GM12801 (cell line): ENCODE data around the gene AGPAT3.

Source experiments
- TF ChIP-seq, protein P1 (sequence below): IDR thresholded peaks from one replicate; pipeline ENCODE4 v1.5.1; 2011; ENCODE audit warnings: control low read depth; ENCODE audit not compliant: insufficient read length; ENCODE audit errors: extremely low read depth

Gene AGPAT3

GRCh38 chr21:43979654-43980053 lies 114.6 kb downstream of the AGPAT3 start:
- TF ChIP-seq, protein P1, sequence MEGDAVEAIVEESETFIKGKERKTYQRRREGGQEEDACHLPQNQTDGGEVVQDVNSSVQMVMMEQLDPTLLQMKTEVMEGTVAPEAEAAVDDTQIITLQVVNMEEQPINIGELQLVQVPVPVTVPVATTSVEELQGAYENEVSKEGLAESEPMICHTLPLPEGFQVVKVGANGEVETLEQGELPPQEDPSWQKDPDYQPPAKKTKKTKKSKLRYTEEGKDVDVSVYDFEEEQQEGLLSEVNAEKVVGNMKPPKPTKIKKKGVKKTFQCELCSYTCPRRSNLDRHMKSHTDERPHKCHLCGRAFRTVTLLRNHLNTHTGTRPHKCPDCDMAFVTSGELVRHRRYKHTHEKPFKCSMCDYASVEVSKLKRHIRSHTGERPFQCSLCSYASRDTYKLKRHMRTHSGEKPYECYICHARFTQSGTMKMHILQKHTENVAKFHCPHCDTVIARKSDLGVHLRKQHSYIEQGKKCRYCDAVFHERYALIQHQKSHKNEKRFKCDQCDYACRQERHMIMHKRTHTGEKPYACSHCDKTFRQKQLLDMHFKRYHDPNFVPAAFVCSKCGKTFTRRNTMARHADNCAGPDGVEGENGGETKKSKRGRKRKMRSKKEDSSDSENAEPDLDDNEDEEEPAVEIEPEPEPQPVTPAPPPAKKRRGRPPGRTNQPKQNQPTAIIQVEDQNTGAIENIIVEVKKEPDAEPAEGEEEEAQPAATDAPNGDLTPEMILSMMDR = no peak

DNA sequence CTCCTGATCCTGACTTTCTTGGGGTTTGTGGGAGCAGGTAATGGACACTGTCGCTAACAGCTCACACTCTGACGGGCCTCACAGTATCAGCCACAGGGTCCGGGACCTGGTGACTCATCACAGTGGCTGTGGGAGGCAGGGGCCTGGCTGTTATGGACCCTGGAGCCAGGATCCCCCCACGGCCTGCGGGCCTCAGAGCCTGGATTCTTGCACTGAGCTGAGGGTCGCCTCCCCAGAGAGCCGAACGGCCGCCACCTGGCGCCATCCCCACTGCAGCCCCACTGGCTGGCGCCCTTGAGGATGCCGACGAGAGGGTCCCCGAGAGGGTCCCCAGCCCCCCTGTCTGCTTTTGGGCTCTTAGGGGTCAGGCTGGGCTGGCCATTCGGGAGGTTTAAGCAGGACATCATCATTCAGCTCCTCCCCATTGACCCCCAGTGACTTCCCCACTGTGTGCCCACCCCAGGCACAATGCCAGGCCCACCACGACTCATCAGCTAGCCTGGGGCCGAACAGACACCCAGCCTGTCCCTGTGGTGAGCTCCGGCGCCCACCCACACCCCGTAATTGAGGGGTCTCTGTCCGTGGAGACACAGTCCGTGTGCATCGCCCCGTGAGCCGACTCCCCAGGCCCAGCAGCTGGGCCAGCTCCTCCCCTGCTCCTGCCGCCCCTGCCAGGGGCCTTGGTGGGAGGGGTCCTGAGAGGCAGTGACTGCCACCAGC lies 116.3 kb downstream of the AGPAT3 start:
- TF ChIP-seq, protein P1 = no peak

DNA sequence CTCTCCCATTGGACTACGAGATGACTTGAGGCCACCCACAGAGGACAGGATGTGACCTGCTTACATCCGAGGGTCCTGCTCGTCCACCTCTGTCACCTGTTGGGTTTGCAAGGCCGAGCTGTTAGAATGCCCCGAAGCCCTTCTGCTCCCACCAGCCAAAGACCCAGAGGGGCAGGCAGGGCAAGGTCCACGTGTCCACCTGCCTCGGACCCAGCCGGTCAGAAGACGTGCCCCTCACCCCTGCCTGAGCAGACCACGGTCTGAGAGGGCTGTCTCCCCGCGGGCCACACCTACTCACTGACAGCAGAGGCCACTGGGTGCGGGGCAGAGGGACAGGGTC lies 116.8 kb downstream of the AGPAT3 start:
- TF ChIP-seq, protein P1 = no peak

GRCh38 chr21:43982489-43983078 lies 117.6 kb downstream of the AGPAT3 start:
- TF ChIP-seq, protein P1 = no peak

- TF ChIP-seq, protein P1 = no peak
These were observed 118.4 kb downstream of the AGPAT3 start for GRCh38 chr21:43983390-43983789.

- TF ChIP-seq, protein P1 = no peak
These were observed 118.9 kb downstream of the AGPAT3 start for GRCh38 chr21:43983860-43984420.

GRCh38 chr21:43984905-43985689 lies 120.1 kb downstream of the AGPAT3 start:
- TF ChIP-seq, protein P1 = no peak
